Fibroblast of villous mesenchyme (primary cell): ENCODE data around the gene EED. TPM values are rescaled to one million over a fixed set of nuclear protein-coding genes. Genes with fewer than 3 reads are reported as not detected.

ENCODE experiments used
- DNase-seq: peaks from one replicate; pipeline ENCODE4 v3.0.0-alpha.2; 2010; ENCODE audit warnings: low read depth
- H3K4me3 ChIP-seq: 2 replicates; pipeline ENCODE4 v1.5.1; 2011; ENCODE audit warnings: low read depth, mild to moderate bottlenecking, low read length
- small RNA-seq: library from RNA; depleted of rRNA; stranded (forward); fragments of <200 nt; gene quantifications from one replicate; pipeline ENCODE3, GENCODE V24; 2012
- total RNA-seq: library from RNA; depleted of rRNA; stranded (reverse); fragments of >200 nt; gene quantifications from 2 replicates; pipeline ENCODE4 v1.2.3, GENCODE V29; 2012
- TF ChIP-seq, protein P1 (sequence below): IDR thresholded peaks from 2 replicates; pipeline ENCODE4 v1.5.1; 2012; ENCODE audit warnings: low read depth, mild to moderate bottlenecking, low read length; ENCODE audit not compliant: insufficient read depth

The EED gene
- total RNA-seq, 1 donor: 25.9 TPM

DNA sequence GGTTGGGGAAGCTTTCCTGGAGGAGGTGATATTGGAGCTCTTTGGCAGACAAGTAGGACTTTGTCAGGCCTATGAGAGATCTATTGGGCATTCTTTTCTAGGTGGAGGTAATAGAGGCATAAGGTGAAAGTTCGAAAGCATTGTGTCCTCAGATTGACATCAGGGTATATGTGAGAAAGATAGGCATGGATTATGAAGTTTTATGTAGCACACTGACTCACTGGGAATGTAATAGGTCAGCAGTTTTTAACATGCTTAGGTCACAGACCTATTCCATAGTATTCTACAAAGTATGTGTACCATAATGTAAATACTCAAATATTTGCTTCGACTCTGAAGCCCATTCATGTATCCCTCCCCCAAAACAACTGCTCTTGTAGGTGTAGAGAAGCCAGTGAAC, 69.2 kb downstream of the EED start:
- H3K4me3 ChIP-seq: no peak overlapping the region
- DNase-seq: peak; percentile 25
- TF ChIP-seq, protein P1, sequence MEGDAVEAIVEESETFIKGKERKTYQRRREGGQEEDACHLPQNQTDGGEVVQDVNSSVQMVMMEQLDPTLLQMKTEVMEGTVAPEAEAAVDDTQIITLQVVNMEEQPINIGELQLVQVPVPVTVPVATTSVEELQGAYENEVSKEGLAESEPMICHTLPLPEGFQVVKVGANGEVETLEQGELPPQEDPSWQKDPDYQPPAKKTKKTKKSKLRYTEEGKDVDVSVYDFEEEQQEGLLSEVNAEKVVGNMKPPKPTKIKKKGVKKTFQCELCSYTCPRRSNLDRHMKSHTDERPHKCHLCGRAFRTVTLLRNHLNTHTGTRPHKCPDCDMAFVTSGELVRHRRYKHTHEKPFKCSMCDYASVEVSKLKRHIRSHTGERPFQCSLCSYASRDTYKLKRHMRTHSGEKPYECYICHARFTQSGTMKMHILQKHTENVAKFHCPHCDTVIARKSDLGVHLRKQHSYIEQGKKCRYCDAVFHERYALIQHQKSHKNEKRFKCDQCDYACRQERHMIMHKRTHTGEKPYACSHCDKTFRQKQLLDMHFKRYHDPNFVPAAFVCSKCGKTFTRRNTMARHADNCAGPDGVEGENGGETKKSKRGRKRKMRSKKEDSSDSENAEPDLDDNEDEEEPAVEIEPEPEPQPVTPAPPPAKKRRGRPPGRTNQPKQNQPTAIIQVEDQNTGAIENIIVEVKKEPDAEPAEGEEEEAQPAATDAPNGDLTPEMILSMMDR: no peak

DNA sequence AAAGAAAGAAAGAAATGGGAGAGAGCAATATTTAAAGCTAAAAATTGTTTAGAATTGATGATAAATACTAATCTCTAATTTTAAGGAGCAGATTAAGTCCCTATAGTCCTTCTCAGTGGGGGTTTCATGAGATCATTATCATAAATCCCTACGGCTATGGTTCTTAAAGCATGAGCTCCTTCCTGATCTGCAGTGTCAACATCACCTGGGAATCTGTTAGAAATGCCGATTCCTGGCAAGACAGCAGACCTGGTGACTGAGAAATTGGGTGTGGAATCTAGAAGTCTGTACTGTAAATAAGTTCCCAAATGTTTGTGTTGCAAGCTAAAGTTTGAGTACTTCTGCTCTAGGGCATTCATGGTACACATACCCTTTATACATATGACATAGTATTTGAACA, 70.1 kb downstream of the EED start:
- H3K4me3 ChIP-seq: no peak overlapping the region
- TF ChIP-seq, protein P1: no peak
- no peak for DNase-seq

Small RNA genes lying within 50 kb of the gene (small RNA-seq; reads per million reads assigned to genes)
- gene RF00017 (not detected), gene RN7SL225P (not detected)

Other genes starting within 250 kb of the EED start
- 315 and 388 TPM in 2 replicates for gene PICALM, start 175.7 kb upstream of the EED start, total RNA-seq
- 74.4 and 101 TPM in 2 replicates for gene HIKESHI, start 57.5 kb downstream of the EED start, total RNA-seq
- gene CCDC81, start 130.1 kb downstream of the EED start, total RNA-seq: 19.3 and 26.8 TPM in 2 replicates